OCI-LY3 (cell line): ENCODE data around the gene TCF12.
"Not testable (repeated sequence)": the region's sequence is repeated elsewhere in the genome, so short reads cannot be mapped to it uniquely, and the experiment has no call there.

Experiments used
- H2AFZ ChIP-seq: fragments of 200-600, 300-600 bp; shearing (Covaris generic); 2 replicates; pipeline ENCODE4 v1.6.0; 2014; ENCODE audit warnings: antibody characterized with exemption, low read depth, low read length
- H3K27ac ChIP-seq: fragments of 200-600, 300-600 bp; sonication (generic); 2 replicates; pipeline ENCODE4 v1.5.1; 2014; ENCODE audit warnings: mild to moderate bottlenecking, low read length, moderate library complexity, mixed read lengths
- H3K27me3 ChIP-seq: fragments of 200-600, 300-600 bp; sonication (generic); 2 replicates; pipeline ENCODE4 v1.6.1; 2014; ENCODE audit warnings: low read depth, low read length, mixed read lengths
- H3K36me3 ChIP-seq: fragments of 200-600, 300-600 bp; sonication (generic); replicated peaks from 2 replicates; pipeline ENCODE3; 2014; ENCODE audit warnings: low read depth, low read length, mixed read lengths
- H3K4me1 ChIP-seq: fragments of 300-600, 200-600 bp; sonication (generic); 2 replicates; pipeline ENCODE4 v1.6.1; 2014; ENCODE audit warnings: low read length, mixed read lengths
- H3K4me2 ChIP-seq: fragments of 200-600, 300-600 bp; sonication (generic); 2 replicates; pipeline ENCODE4 v1.6.1; 2014; ENCODE audit warnings: low read length, mixed read lengths
- H3K4me3 ChIP-seq: fragments of 300-600, 200-600 bp; sonication (generic); 2 replicates; pipeline ENCODE4 v1.5.1; 2014; ENCODE audit warnings: antibody characterized with exemption, mild to moderate bottlenecking, low read length, moderate library complexity
- H3K79me2 ChIP-seq: fragments of 300-600, 200-600 bp; shearing (Covaris generic); 2 replicates; pipeline ENCODE4 v1.6.1; 2014; ENCODE audit warnings: mild to moderate bottlenecking, low read length, mixed read lengths
- H3K9ac ChIP-seq: fragments of 300-600, 200-600 bp; shearing (Covaris generic); 2 replicates; pipeline ENCODE4 v1.6.0; 2014; ENCODE audit warnings: mild to moderate bottlenecking, low read length, moderate library complexity
- H3K9me3 ChIP-seq: fragments of 200-600, 300-600 bp; shearing (Covaris generic); 2 replicates; pipeline ENCODE4 v1.6.1; 2014; ENCODE audit warnings: low read length, mixed read lengths; ENCODE audit not compliant: insufficient read depth
- H4K20me1 ChIP-seq: fragments of 200-600, 300-600 bp; sonication (generic); 2 replicates; pipeline ENCODE4 v1.6.1; 2016; ENCODE audit warnings: low read length, mixed read lengths; ENCODE audit not compliant: insufficient read depth
- CTCF ChIP-seq: fragments of 200-600, 300-600 bp; sonication (generic); IDR thresholded peaks from 2 replicates; pipeline ENCODE4 v1.5.1; 2014; ENCODE audit warnings: antibody characterized with exemption, low read length, low read depth
- EZH2phosphoT487 ChIP-seq: fragments of 200-600 bp; shearing (Covaris generic); IDR thresholded peaks from 2 replicates; pipeline ENCODE4 v1.6.1; 2018; ENCODE audit warnings: antibody characterized with exemption, mixed run types, low read depth

TCF12 gene

GRCh38 chr15:56929399-56929798 is 11.0 kb downstream of the TCF12 start:
- Histone ChIP-seq H3K4me1 (peaks cover 13% of the 10 kb centered on the region), H3K79me2 (peaks cover 41% of the 10 kb centered on the region), H3K4me3 (no peak overlapping the region), H3K9ac (no peak overlapping the region), H3K27me3 (no peaks in the 10 kb centered on the region), H2AFZ (no peak overlapping the region), H4K20me1 (peaks cover 34% of the 10 kb centered on the region), H3K27ac (no peak overlapping the region), H3K36me3 (peaks cover 29% of the 10 kb centered on the region), H3K9me3 (no peaks in the 10 kb centered on the region), H3K4me2 (no peak overlapping the region)
- TF ChIP-seq CTCF (no peak), EZH2phosphoT487 (no peak)

DNA sequence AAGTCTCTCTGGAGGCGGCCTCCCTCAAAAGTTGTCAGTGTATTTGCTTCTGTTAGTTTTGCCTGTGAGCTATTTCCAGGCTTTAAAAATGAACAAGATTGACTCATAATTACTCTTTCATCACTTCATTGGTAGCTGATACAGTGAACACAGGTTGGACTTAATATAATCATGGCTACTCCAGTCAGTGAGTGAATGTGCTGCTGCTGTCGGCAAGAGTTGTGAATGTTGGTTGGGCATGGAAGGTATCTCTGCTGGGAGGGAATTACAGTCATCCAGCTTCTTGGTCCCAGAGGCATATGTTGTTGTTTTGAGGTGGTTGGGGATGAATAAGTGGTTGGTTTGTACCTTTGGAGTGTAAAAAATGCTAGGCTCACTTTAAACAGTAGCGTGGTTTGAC is 11.5 kb downstream of the TCF12 start:
- no peak for TF ChIP-seq EZH2phosphoT487
- peaks cover 39% of the 10 kb centered on the region for H4K20me1 ChIP-seq
- no peaks in the 10 kb centered on the region for H3K9me3 ChIP-seq
- no peak overlapping the region for H3K4me2 ChIP-seq
- no peak overlapping the region for H2AFZ ChIP-seq
- no peaks in the 10 kb centered on the region for H3K27me3 ChIP-seq
- no peak overlapping the region for H3K9ac ChIP-seq
- peaks cover 44% of the 10 kb centered on the region for H3K79me2 ChIP-seq
- peaks cover 29% of the 10 kb centered on the region for H3K36me3 ChIP-seq
- no peak overlapping the region for H3K4me3 ChIP-seq
- no peak overlapping the region for H3K27ac ChIP-seq
- H3K4me1 ChIP-seq, result peaks cover 13% of the 10 kb centered on the region

DNA sequence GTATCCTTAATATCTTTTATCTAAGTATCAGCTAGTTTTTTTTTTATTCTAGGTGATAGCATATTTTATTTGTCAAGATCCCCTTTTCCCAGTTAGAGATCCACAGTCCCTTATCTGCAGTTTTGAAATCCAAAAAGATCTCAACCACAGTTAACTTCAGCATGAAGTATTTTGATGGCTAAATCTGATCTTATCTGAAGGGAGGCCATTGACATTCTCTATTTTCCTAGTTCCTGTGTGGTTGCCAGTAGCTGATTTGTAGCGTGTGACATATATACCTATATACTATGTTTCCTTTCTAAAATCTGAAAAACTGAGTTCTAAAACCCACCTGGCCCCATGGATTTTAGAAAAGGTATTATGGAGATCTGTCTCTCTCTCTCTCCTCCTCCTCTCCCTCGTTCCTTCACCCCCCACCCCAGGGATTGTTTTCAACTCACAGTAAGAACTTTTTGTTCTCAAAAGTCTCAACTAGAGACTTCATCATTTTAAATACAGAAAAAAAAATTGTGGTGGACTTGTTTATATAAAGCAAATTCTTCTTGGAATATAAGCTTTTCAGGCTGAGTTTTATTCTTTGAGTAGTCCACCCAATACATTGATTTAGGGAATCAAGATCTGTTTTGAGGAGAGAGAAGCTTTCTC is 12.3 kb downstream of the TCF12 start:
- Histone ChIP-seq H3K9ac (no peak overlapping the region), H3K36me3 (peaks cover 25% of the 10 kb centered on the region), H3K4me2 (no peak overlapping the region), H3K4me1 (peaks cover 13% of the 10 kb centered on the region), H3K79me2 (peaks cover 50% of the 10 kb centered on the region), H3K4me3 (no peak overlapping the region), H3K27me3 (no peaks in the 10 kb centered on the region), H3K9me3 (no peaks in the 10 kb centered on the region), H3K27ac (no peak overlapping the region), H4K20me1 (peaks cover 41% of the 10 kb centered on the region), H2AFZ (no peak overlapping the region)
- TF ChIP-seq CTCF, result no peak
- no peak for TF ChIP-seq EZH2phosphoT487

- Histone ChIP-seq H3K4me2 (no peak overlapping the region), H3K4me1 (peaks cover 6% of the 10 kb centered on the region), H3K4me3 (no peak overlapping the region), H4K20me1 (peaks cover 37% of the 10 kb centered on the region), H3K27ac (no peak overlapping the region), H3K9ac (no peak overlapping the region), H3K9me3 (no peaks in the 10 kb centered on the region), H2AFZ (no peak overlapping the region), H3K79me2 (peaks cover 51% of the 10 kb centered on the region), H3K27me3 (no peaks in the 10 kb centered on the region), H3K36me3 (peaks cover 24% of the 10 kb centered on the region)
- no peak for TF ChIP-seq CTCF
- no peak for TF ChIP-seq EZH2phosphoT487
Measured at GRCh38 chr15:56931639-56932508, 13.4 kb downstream of the TCF12 start.

DNA sequence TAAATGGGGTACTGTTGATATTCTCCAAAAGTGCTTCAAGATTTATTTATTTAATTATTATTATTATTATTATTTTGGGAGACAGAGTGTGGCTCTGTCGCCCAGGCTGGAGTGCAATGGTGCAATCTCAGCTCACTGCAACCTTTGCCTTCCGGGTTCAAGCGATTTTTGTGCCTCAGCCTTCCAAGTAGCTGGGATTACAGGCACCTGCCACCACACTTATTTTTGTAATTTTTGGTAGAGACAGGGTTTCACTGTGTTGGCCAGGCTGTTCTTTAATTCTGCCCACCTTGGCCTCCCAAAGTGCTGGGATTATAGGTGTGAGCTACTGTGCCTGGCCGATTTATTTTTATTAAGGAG is 14.0 kb downstream of the TCF12 start:
- not testable (repeated sequence) for H3K9ac ChIP-seq, H3K27me3 ChIP-seq, H3K27ac ChIP-seq, H3K4me3 ChIP-seq, H2AFZ ChIP-seq, H3K4me2 ChIP-seq, H3K9me3 ChIP-seq, H3K4me1 ChIP-seq
- Histone ChIP-seq H3K79me2 (peaks cover 55% of the 10 kb centered on the region), H3K36me3 (peaks cover 19% of the 10 kb centered on the region), H4K20me1 (peaks cover 36% of the 10 kb centered on the region)
